Cardiac muscle cell (in vitro differentiated cells and primary cell): ENCODE results near the gene ZMYND19. TPM values are rescaled to one million over a fixed set of nuclear protein-coding genes. Genes with fewer than 3 reads are reported as not detected.
A peak's percentile ranks its signal among the peaks of the same experiment; 100 is the strongest.
"Not testable (repeated sequence)": the region's sequence is repeated elsewhere in the genome, so short reads cannot be mapped to it uniquely, and the experiment has no call there.

Experiments used
- DNase-seq, 2 donors: peaks; one replicate each; pipeline versions ENCODE4 v3.0.0 to v3.0.0-alpha.2; 2010 to 2017; ENCODE audit warnings: low read depth in 1 of 2, low spot score in 1 of 2
- H3K27ac ChIP-seq: fragments of 200-600 bp; sonication (generic); 2 replicates; pipeline ENCODE4 v1.5.1; 2016
- H3K27me3 ChIP-seq: fragments of 200-600 bp; sonication (generic); 2 replicates; pipeline ENCODE4 v1.6.0; 2016; ENCODE audit warnings: control low read depth
- H3K36me3 ChIP-seq: fragments of 200-600 bp; sonication (generic); 2 replicates; pipeline ENCODE4 v1.5.1; 2016; ENCODE audit warnings: control low read depth
- H3K4me1 ChIP-seq: fragments of 200-600 bp; sonication (generic); 2 replicates; pipeline ENCODE4 v1.8.1; 2017; ENCODE audit warnings: low read depth, mild to moderate bottlenecking, mixed run types
- H3K4me3 ChIP-seq: fragments of 200-600 bp; sonication (generic); 2 replicates; pipeline ENCODE4 v1.5.1; 2016; ENCODE audit warnings: mild to moderate bottlenecking
- H3K9me3 ChIP-seq: fragments of 200-600 bp; sonication (generic); 2 replicates; pipeline ENCODE4 v1.5.1; 2017; ENCODE audit warnings: low read depth, mild to moderate bottlenecking, control low read depth
- polyA plus RNA-seq: library from polyadenylated mRNA; unstranded; fragments of >200 nt; fragmentation: Nextera tagmentation; extraction: Ambion mirVana; gene quantifications from 2 replicates; pipeline ENCODE4 v1.2.1, GENCODE V29; 2016
- total RNA-seq: library from RNA; depleted of rRNA; stranded (reverse); fragments of >200 nt; gene quantifications from 2 replicates; pipeline ENCODE4 v1.2.3, GENCODE V29; 2016
- TF ChIP-seq, protein P1 (sequence below): IDR thresholded peaks from 2 replicates; pipeline ENCODE4 v1.5.1; 2012; ENCODE audit warnings: low read depth, mild to moderate bottlenecking, low read length

Gene ZMYND19
- total and polyA plus RNA-seq, 2 experiments from 2014 or later: 35.3 to 48.1 TPM

DNA sequence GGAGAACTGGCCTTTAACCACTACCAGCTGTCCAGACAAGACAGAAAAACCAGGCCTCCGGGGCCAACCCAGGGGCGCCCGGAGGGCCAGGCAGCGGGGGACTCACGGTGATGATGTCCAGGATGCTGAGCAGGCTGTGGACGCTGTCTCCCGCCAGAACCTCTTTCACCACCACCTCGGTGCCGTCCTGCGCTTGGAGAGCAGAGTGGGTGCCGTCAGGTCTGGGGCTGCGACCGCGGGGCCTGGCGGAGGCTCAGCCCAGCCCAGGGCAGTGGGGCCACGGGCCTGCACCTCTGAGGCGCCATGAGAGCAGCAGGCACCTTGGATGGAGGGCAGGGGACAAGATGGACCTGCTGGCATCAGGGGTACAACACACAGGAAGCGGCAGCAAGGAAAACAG is 49.8 kb downstream of the ZMYND19 start:
- no peak overlapping the region for H3K4me3 ChIP-seq
- H3K27ac ChIP-seq: no peak overlapping the region
- no peaks in the 10 kb centered on the region for H3K36me3 ChIP-seq
- TF ChIP-seq, protein P1, sequence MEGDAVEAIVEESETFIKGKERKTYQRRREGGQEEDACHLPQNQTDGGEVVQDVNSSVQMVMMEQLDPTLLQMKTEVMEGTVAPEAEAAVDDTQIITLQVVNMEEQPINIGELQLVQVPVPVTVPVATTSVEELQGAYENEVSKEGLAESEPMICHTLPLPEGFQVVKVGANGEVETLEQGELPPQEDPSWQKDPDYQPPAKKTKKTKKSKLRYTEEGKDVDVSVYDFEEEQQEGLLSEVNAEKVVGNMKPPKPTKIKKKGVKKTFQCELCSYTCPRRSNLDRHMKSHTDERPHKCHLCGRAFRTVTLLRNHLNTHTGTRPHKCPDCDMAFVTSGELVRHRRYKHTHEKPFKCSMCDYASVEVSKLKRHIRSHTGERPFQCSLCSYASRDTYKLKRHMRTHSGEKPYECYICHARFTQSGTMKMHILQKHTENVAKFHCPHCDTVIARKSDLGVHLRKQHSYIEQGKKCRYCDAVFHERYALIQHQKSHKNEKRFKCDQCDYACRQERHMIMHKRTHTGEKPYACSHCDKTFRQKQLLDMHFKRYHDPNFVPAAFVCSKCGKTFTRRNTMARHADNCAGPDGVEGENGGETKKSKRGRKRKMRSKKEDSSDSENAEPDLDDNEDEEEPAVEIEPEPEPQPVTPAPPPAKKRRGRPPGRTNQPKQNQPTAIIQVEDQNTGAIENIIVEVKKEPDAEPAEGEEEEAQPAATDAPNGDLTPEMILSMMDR: no peak
- DNase-seq: no peak
- H3K9me3 ChIP-seq: no peaks in the 10 kb centered on the region
- no peaks in the 10 kb centered on the region for H3K27me3 ChIP-seq
- no peaks in the 10 kb centered on the region for H3K4me1 ChIP-seq

DNA sequence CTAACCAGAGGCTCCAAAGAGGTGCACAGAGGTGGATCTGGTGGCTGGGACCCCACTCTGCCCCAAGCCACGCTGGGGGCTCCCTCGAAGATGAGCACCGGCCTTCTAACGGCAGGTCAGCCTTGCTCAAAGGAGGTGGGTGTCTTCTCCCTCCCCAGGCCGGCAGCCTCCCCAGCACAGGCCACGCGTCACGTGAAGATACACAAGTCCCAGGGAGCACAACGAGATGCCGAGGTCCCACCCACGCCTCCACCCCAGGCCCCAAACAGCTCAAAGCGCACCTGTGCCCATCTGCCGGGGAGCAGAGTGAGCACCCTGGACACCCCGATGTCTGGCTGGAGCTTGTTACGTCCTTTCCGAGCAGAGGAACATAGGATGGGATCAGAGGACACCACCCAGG is 52.3 kb downstream of the ZMYND19 start:
- no peak for DNase-seq
- Histone ChIP-seq H3K4me1 (peaks cover 3% of the 10 kb centered on the region), H3K4me3 (no peak overlapping the region), H3K9me3 (no peaks in the 10 kb centered on the region), H3K27ac (no peak overlapping the region), H3K27me3 (no peaks in the 10 kb centered on the region), H3K36me3 (no peaks in the 10 kb centered on the region)
- TF ChIP-seq, protein P1: no peak

DNA sequence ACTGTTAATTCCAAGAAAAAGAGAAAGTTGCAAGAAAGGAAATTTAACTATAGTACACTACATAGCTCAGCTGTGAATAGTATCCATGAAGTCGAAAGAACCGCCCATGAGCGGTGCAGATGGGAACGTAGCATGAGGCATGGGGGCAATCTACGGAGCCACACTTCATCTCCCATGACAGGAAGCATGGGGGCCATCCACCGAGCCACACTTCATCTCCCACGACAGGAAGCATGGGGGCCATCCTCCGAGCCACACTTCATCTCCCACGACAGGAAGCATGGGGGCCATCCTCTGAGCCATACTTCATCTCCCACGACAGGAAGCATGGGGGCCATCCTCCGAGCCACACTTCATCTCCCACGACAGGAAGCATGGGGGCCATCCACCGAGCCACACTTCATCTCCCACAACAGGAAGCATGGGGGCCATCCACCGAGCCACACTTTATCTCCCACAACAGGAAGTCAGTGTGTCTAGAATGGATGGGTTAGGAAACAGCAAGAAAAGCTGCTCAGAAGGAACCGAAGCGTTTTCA is 53.6 kb downstream of the ZMYND19 start:
- not testable (repeated sequence) for H3K9me3 ChIP-seq, H3K27me3 ChIP-seq, DNase-seq, H3K27ac ChIP-seq, H3K36me3 ChIP-seq, H3K4me3 ChIP-seq, H3K4me1 ChIP-seq

DNA sequence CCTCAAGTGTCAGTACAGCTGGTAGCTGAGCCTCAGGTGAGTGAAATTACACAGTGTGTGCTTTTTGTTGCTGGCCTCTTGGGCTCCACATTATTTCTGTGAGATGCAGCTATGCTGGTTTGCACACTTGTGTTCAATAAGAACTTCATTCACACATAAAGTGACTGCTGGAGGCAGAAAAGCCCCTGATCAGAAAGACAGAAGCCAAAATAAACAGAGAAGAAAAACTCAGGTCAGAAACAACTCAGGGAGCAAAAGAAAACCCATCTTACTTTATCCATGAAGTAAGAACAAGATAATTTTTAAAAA is 55.2 kb downstream of the ZMYND19 start:
- TF ChIP-seq, protein P1: no peak
- Histone ChIP-seq H3K27ac (peak overlapping the region; percentile 61), H3K27me3 (no peaks in the 10 kb centered on the region), H3K9me3 (no peaks in the 10 kb centered on the region), H3K36me3 (no peaks in the 10 kb centered on the region), H3K4me3 (no peak overlapping the region), H3K4me1 (peaks cover 3% of the 10 kb centered on the region)
- no peak for DNase-seq

DNA sequence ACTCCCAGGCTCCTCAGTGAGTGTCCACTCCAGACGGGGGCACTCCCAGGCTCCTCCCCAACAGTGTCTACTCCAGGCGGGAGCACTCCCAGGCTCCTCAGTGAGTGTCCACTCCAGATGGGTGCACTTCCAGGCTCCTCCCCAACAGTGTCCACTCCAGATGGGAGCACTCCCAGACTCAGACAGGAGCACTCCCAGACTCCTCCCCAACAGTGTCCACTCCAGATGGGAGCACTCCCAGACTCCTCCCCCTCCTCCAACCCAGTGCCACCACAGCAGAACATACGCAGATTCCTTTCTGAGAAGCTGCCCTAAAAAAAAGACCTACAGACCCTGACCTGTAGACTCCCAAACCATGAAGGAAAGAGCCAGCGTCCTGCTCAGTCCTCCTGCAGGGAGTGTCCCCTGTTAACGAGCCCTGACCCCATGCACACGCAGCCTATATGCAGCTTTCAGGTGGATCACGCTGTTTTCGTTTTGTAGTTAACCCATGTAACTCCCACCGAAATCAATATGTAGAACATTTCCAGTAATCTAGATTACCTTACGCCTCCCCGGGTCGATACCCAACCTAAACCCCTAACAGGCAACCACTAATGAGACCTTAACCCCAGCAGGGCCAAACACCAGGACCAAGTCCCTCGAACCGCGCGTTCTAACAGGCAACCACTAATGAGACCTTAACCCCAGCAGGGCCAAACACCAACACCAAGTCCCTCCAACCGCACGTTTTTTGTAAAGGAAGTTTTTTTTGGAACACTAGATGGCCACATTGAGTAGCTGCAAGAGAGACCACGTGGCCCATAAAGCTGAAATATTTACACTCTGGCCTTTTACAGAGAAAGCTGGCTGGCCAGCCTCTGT is 55.8 kb downstream of the ZMYND19 start:
- no peaks in the 10 kb centered on the region for H3K36me3 ChIP-seq
- TF ChIP-seq, protein P1: peak; percentile 77
- no peak overlapping the region for H3K4me3 ChIP-seq
- DNase-seq: peak; percentile 72 to 75
- H3K9me3 ChIP-seq: no peaks in the 10 kb centered on the region
- H3K27me3 ChIP-seq: no peaks in the 10 kb centered on the region
- peak overlapping the region; percentile 61 for H3K27ac ChIP-seq
- H3K4me1 ChIP-seq: peaks cover 3% of the 10 kb centered on the region

DNA sequence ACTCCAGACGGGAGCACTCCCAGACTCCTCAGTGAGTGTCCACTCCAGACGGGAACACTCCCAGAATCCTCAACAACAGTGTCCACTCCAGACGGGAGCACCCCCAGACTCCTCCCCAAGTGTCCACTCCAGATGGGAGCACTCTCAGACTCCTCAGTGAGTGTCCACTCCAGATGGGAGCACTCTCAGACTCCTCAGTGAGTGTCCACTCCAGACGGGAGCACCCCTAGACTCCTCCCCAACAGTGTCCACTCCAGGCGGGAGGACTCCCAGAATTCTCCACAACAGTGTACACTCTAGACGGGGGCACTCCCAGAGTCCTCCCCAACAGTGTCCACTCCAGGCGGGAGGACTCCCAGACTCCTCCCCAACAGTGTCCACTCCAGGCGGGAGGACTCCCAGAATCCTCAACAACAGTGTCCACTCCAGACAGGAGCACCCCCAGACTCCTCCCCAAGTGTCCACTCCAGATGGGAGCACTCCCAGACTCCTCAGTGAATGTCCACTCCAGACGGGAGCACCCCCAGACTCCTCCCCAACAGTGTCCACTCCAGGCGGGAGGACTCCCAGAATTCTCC is 57.3 kb downstream of the ZMYND19 start:
- H3K27ac ChIP-seq, H3K4me1 ChIP-seq, H3K27me3 ChIP-seq, H3K4me3 ChIP-seq, H3K9me3 ChIP-seq, H3K36me3 ChIP-seq, DNase-seq: not testable (repeated sequence)

Other genes starting within 250 kb of the ZMYND19 start
- gene EXD3, start 167.3 kb downstream of the ZMYND19 start, total RNA-seq: 14.3 and 72.1 TPM in 2 replicates
- gene EXD3, start 167.3 kb downstream of the ZMYND19 start, polyA plus RNA-seq: 32.3 and 52.4 TPM in 2 replicates
- gene NOXA1, start 167.1 kb downstream of the ZMYND19 start, total RNA-seq: 6.8 and 12.0 TPM in 2 replicates
- 8.1 and 14.9 TPM in 2 replicates for gene NOXA1, start 167.1 kb downstream of the ZMYND19 start, polyA plus RNA-seq
- 0.51 and 0.56 TPM in 2 replicates for gene ENTPD8, start 149.2 kb downstream of the ZMYND19 start, total RNA-seq
- gene ENTPD8, start 149.2 kb downstream of the ZMYND19 start, polyA plus RNA-seq: 0.15 and 1.7 TPM in 2 replicates
- gene NSMF, start 131.2 kb downstream of the ZMYND19 start, total RNA-seq: 75.6 and 107 TPM in 2 replicates
- gene NSMF, start 131.2 kb downstream of the ZMYND19 start, polyA plus RNA-seq: 73.0 and 113 TPM in 2 replicates
- gene PNPLA7, start 40.1 kb downstream of the ZMYND19 start, total RNA-seq: 1.1 and 3.6 TPM in 2 replicates
- 1.4 and 1.6 TPM in 2 replicates for gene PNPLA7, start 40.1 kb downstream of the ZMYND19 start, polyA plus RNA-seq
- gene MRPL41, start 38.6 kb downstream of the ZMYND19 start, total RNA-seq: 70.2 and 98.6 TPM in 2 replicates
- gene MRPL41, start 38.6 kb downstream of the ZMYND19 start, polyA plus RNA-seq: 93.1 and 111 TPM in 2 replicates
- 57.3 and 65.6 TPM in 2 replicates for gene DPH7, start 11.6 kb downstream of the ZMYND19 start, total RNA-seq
- gene DPH7, start 11.6 kb downstream of the ZMYND19 start, polyA plus RNA-seq: 61.2 and 78.4 TPM in 2 replicates
- 53.0 and 82.9 TPM in 2 replicates for gene ARRDC1, start 15.2 kb upstream of the ZMYND19 start, total RNA-seq
- 73.9 and 91.8 TPM in 2 replicates for gene ARRDC1, start 15.2 kb upstream of the ZMYND19 start, polyA plus RNA-seq
- 65.7 and 93.8 TPM in 2 replicates for gene EHMT1, start 28.5 kb upstream of the ZMYND19 start, total RNA-seq
- gene EHMT1, start 28.5 kb upstream of the ZMYND19 start, polyA plus RNA-seq: 55.5 and 60.3 TPM in 2 replicates